ENCODE data around the gene KRTAP1-1. TPM values are rescaled to one million over a fixed set of nuclear protein-coding genes. Genes with fewer than 3 reads are reported as not detected.
"Not testable (repeated sequence)": the region's sequence is repeated elsewhere in the genome, so short reads cannot be mapped to it uniquely, and the experiment has no call there.

The KRTAP1-1 gene
- total RNA-seq, 2 experiments from 2014 or later = not detected

- ChIA-PET CTCF (no interaction called here), POLR2A (no interaction called here)
- H3K36me3 ChIP-seq (ENCODE audit: insufficient read depth, low read length) = no peaks in the 10 kb centered on the region
- H3K4me1 ChIP-seq (ENCODE audit: insufficient read depth, low read length) = no peaks in the 10 kb centered on the region
- no peak overlapping the region for H3K4me3 ChIP-seq (ENCODE audit: low read length)
- peaks cover 0 to 10% of the 10 kb centered on the region in 2 experiments for H3K27me3 ChIP-seq (ENCODE audit: control insufficient read depth in 1 of 2, insufficient read depth in 2 of 2, low read length in 2 of 2)
- peaks cover 47% of the 10 kb centered on the region for H3K27me3 Mint-ChIP-seq
- H3K36me3 Mint-ChIP-seq (ENCODE audit: low read depth) = no peaks in the 10 kb centered on the region
- no peaks in the 10 kb centered on the region for H3K4me1 Mint-ChIP-seq (ENCODE audit: low read depth)
- no peak overlapping the region for H3K27ac ChIP-seq (ENCODE audit: low read depth in 1 of 2, low read length in 2 of 2)
- no peak for TF ChIP-seq CTCF (IDR thresholded peaks at IDR 0.05)
- no peaks in the 10 kb centered on the region for H3K9me3 ChIP-seq (ENCODE audit: control insufficient read depth in 1 of 2, insufficient read depth in 1 of 2, low read length in 2 of 2)
- no peaks in the 10 kb centered on the region for H3K9me3 Mint-ChIP-seq
- ATAC-seq (ENCODE audit: poor library complexity) = no peak
- H3K27ac Mint-ChIP-seq = no peak overlapping the region
- DNase-seq = no peak
- no peak overlapping the region for H3K4me3 Mint-ChIP-seq
- intact Hi-C loops (cut with DNase I, micrococcal nuclease) = no loop called here
Measured at GRCh38 chr17:41063449-41063848, 22.2 kb upstream of the KRTAP1-1 start.

GRCh38 chr17:41061964-41062363 is 20.7 kb upstream of the KRTAP1-1 start:
- Mint-ChIP-seq H3K27me3 (peaks cover 60% of the 10 kb centered on the region), H3K36me3 (ENCODE audit: low read depth) (no peaks in the 10 kb centered on the region), H3K9me3 (peaks cover 7% of the 10 kb centered on the region), H3K27ac (no peak overlapping the region), H3K4me3 (no peak overlapping the region), H3K4me1 (ENCODE audit: low read depth) (no peaks in the 10 kb centered on the region)
- ChIA-PET CTCF (no interaction called here), POLR2A (no interaction called here)
- H3K27ac ChIP-seq (ENCODE audit: low read depth in 1 of 2, low read length in 2 of 2) = no peak overlapping the region
- DNase-seq = no peak
- no peaks in the 10 kb centered on the region for H3K9me3 ChIP-seq (ENCODE audit: control insufficient read depth in 1 of 2, insufficient read depth in 1 of 2, low read length in 2 of 2)
- intact Hi-C loops (cut with DNase I, micrococcal nuclease) = no loop called here
- no peak for ATAC-seq (ENCODE audit: poor library complexity)
- no peaks in the 10 kb centered on the region for H3K4me1 ChIP-seq (ENCODE audit: insufficient read depth, low read length)
- no peaks in the 10 kb centered on the region for H3K36me3 ChIP-seq (ENCODE audit: insufficient read depth, low read length)
- no peak for TF ChIP-seq CTCF (IDR thresholded peaks at IDR 0.05)
- no peak overlapping the region for H3K4me3 ChIP-seq (ENCODE audit: low read length)
- peaks cover 0 to 10% of the 10 kb centered on the region in 2 experiments for H3K27me3 ChIP-seq (ENCODE audit: control insufficient read depth in 1 of 2, insufficient read depth in 2 of 2, low read length in 2 of 2)

- Histone ChIP-seq H3K9me3 (ENCODE audit: control insufficient read depth in 1 of 2, insufficient read depth in 1 of 2, low read length in 2 of 2) (no peaks in the 10 kb centered on the region), H3K27ac (ENCODE audit: low read depth in 1 of 2, low read length in 2 of 2) (no peak within 1 kb of the TSS), H3K4me1 (ENCODE audit: insufficient read depth, low read length) (no peaks in the 10 kb centered on the region), H3K27me3 (ENCODE audit: control insufficient read depth in 1 of 2, insufficient read depth in 2 of 2, low read length in 2 of 2) (peaks cover 0 to 10% of the 10 kb centered on the region in 2 experiments), H3K36me3 (ENCODE audit: insufficient read depth, low read length) (no peaks in the 10 kb centered on the region), H3K4me3 (ENCODE audit: low read length) (no peak within 1 kb of the TSS)
- ChIA-PET CTCF (no interaction called here), POLR2A (no interaction called here)
- H3K36me3 Mint-ChIP-seq (ENCODE audit: low read depth) = no peaks in the 10 kb centered on the region
- H3K27me3 Mint-ChIP-seq = peaks cover 74% of the 10 kb centered on the region
- H3K9me3 Mint-ChIP-seq = peaks cover 7% of the 10 kb centered on the region
- intact Hi-C loops (cut with DNase I, micrococcal nuclease) = no loop called here
- DNase-seq (no peak), ATAC-seq (ENCODE audit: poor library complexity) (no peak)
- H3K4me3 Mint-ChIP-seq = no peak within 1 kb of the TSS
- H3K27ac Mint-ChIP-seq = no peak within 1 kb of the TSS
- no peak for TF ChIP-seq CTCF (IDR thresholded peaks at IDR 0.05)
- H3K4me1 Mint-ChIP-seq (ENCODE audit: low read depth) = no peaks in the 10 kb centered on the region
Measured at GRCh38 chr17:41060052-41060604, 18.9 kb upstream of the KRTAP1-1 start, which contains the start of gene KRTAP2-3. Gene KRTAP2-3 (minus strand): TSS chr17:41060114. CDS start chr17:41060050, 64 bp downstream.

- H3K9me3 Mint-ChIP-seq; H3K36me3 Mint-ChIP-seq (ENCODE audit: low read depth); H3K4me1 Mint-ChIP-seq (ENCODE audit: low read depth); H3K9me3 ChIP-seq (ENCODE audit: control insufficient read depth in 1 of 2, insufficient read depth in 1 of 2, low read length in 2 of 2); POLR2A ChIA-PET; intact Hi-C loops (cut with DNase I, micrococcal nuclease); DNase-seq; ATAC-seq (ENCODE audit: poor library complexity); H3K36me3 ChIP-seq (ENCODE audit: insufficient read depth, low read length); H3K27ac Mint-ChIP-seq; H3K27ac ChIP-seq (ENCODE audit: low read depth in 1 of 2, low read length in 2 of 2); H3K4me1 ChIP-seq (ENCODE audit: insufficient read depth, low read length); H3K4me3 Mint-ChIP-seq; CTCF ChIA-PET; H3K4me3 ChIP-seq (ENCODE audit: low read length): not testable (repeated sequence)
- H3K27me3 ChIP-seq (ENCODE audit: control insufficient read depth in 1 of 2, insufficient read depth in 2 of 2, low read length in 2 of 2) = peaks cover 0 to 10% of the 10 kb centered on the region in 2 experiments
- peaks cover 75% of the 10 kb centered on the region for H3K27me3 Mint-ChIP-seq
Measured at GRCh38 chr17:41059276-41060051, 18.2 kb upstream of the KRTAP1-1 start.
